IMR-90 (cell line): Measurements from ENCODE around the gene IQSEC3. TPM values are rescaled to one million over a fixed set of nuclear protein-coding genes. Genes with fewer than 3 reads are reported as not detected.

Source experiments
- ATAC-seq: fragments of 200-7000 bp; cut with Tn5 transposase; 2 replicates; pipeline ENCODE4 v1.9.1; 2020; ENCODE audit warnings: low read depth, mild to moderate bottlenecking, moderate library complexity
- BruUV-seq: library from RNA; stranded (reverse); fragments of 400-500 nt; replicated peaks from 2 replicates; lab custom pipeline; 2021; lab: Mats Ljungman, UMichigan
- CTCF ChIA-PET: fragments of 300-600 bp; formaldehyde crosslinking; extraction: SDS; loops from one replicate; lab custom pipeline; 2021; ENCODE audit warnings: antibody characterized with exemption; lab: Yijun Ruan, JAX
- POLR2A ChIA-PET: fragments of 300-600 bp; sonication (Branson Sonifier 250); formaldehyde crosslinking; loops from one replicate; lab custom pipeline; 2022; ENCODE audit warnings: antibody characterized with exemption; ENCODE audit not compliant: unreplicated experiment; lab: Charles Lee
- DNase-seq: peaks from one replicate; pipeline ENCODE4 v3.0.0; 2013
- H2AFZ ChIP-seq: replicated peaks from 2 replicates; pipeline ENCODE3; 2013; ENCODE audit warnings: low read length, mild to moderate bottlenecking; ENCODE audit not compliant: poor library complexity
- H2AK5ac ChIP-seq: 2 replicates; pipeline ENCODE4 v1.6.1; 2013; ENCODE audit warnings: low read depth, low read length, inconsistent platforms
- H2AK9ac ChIP-seq: replicated peaks from 2 replicates; pipeline ENCODE3; 2013; ENCODE audit warnings: mild to moderate bottlenecking, low read depth, low read length, moderate library complexity; ENCODE audit not compliant: poor library complexity
- H2BK120ac ChIP-seq: 2 replicates; pipeline ENCODE4 v1.6.1; 2013; ENCODE audit warnings: low read depth, low read length, inconsistent platforms
- H2BK15ac ChIP-seq: 3 replicates; pipeline ENCODE4 v1.6.1; 2013; ENCODE audit warnings: low read depth, low read length, inconsistent platforms
- H2BK20ac ChIP-seq: 2 replicates; pipeline ENCODE4 v1.6.1; 2013; ENCODE audit warnings: low read depth, mild to moderate bottlenecking, inconsistent platforms, low read length, moderate library complexity
- H2BK5ac ChIP-seq: 2 replicates; pipeline ENCODE4 v1.6.1; 2013; ENCODE audit warnings: mild to moderate bottlenecking, low read depth, low read length, inconsistent platforms; ENCODE audit not compliant: poor library complexity, severe bottlenecking
- H3K14ac ChIP-seq: replicated peaks from 2 replicates; pipeline ENCODE4 v1.6.1; 2013; ENCODE audit warnings: low read depth, low read length, inconsistent platforms
- H3K18ac ChIP-seq: 2 replicates; pipeline ENCODE4 v1.6.1; 2013; ENCODE audit warnings: low read depth, low read length, control low read depth
- H3K23ac ChIP-seq: 2 replicates; pipeline ENCODE4 v1.6.1; 2013; ENCODE audit warnings: low read depth, low read length, inconsistent platforms
- H3K27ac ChIP-seq: 2 replicates; pipeline ENCODE4 v1.5.1; 2013; ENCODE audit warnings: mild to moderate bottlenecking, control low read depth, low read length; ENCODE audit not compliant: insufficient read depth
- H3K27me3 ChIP-seq: 2 replicates; pipeline ENCODE4 v1.6.1; 2013; ENCODE audit warnings: low read length; ENCODE audit not compliant: control insufficient read depth, insufficient read depth
- H3K36me3 ChIP-seq: 2 replicates; pipeline ENCODE4 v1.6.1; 2013; ENCODE audit warnings: low read length, mixed read lengths; ENCODE audit not compliant: control insufficient read depth, insufficient read depth
- H3K4ac ChIP-seq: 2 replicates; pipeline ENCODE4 v1.6.1; 2013; ENCODE audit warnings: low read depth, low read length, inconsistent platforms
- H3K4me1 ChIP-seq: 2 replicates; pipeline ENCODE4 v1.6.1; 2013; ENCODE audit warnings: low read length, mixed read lengths; ENCODE audit not compliant: control insufficient read depth, insufficient read depth
- H3K4me2 ChIP-seq: 2 replicates; pipeline ENCODE4 v1.6.1; 2013; ENCODE audit warnings: low read depth, mild to moderate bottlenecking, control low read depth, low read length, moderate library complexity
- H3K4me3 ChIP-seq: 2 replicates; pipeline ENCODE4 v1.5.1; 2013; ENCODE audit warnings: low read depth, mild to moderate bottlenecking, control low read depth, low read length, moderate library complexity; ENCODE audit not compliant: insufficient read depth
- H3K56ac ChIP-seq: 2 replicates; pipeline ENCODE4 v1.6.1; 2013; ENCODE audit warnings: low read length, inconsistent platforms; ENCODE audit not compliant: insufficient read depth; ENCODE audit errors: extremely low read depth
- H3K79me1 ChIP-seq, 2 experiments: 2 replicates each; pipeline ENCODE4 v1.6.1; 2013; ENCODE audit warnings: low read length in 2 of 2, inconsistent platforms in 1 of 2, low read depth in 1 of 2
- H3K9ac ChIP-seq: 2 replicates; pipeline ENCODE4 v1.6.1; 2013; ENCODE audit warnings: low read depth, low read length, control low read depth
- H3K9me1 ChIP-seq: 2 replicates; pipeline ENCODE4 v1.6.1; 2013; ENCODE audit warnings: low read length, inconsistent platforms; ENCODE audit not compliant: insufficient read depth
- H3K9me3 ChIP-seq: 2 replicates; pipeline ENCODE4 v1.6.1; 2013; ENCODE audit warnings: low read length; ENCODE audit not compliant: control insufficient read depth, insufficient read depth
- H4K20me1 ChIP-seq: 2 replicates; pipeline ENCODE4 v1.6.1; 2013; ENCODE audit warnings: low read length, inconsistent platforms; ENCODE audit not compliant: insufficient read depth
- H4K5ac ChIP-seq: 2 replicates; pipeline ENCODE4 v1.6.1; 2013; ENCODE audit warnings: mild to moderate bottlenecking, low read depth, low read length, control low read depth
- H4K8ac ChIP-seq, 2 experiments: 2 replicates each; pipeline ENCODE4 v1.6.1; 2013; ENCODE audit warnings: low read depth in 2 of 2, low read length in 2 of 2, control low read depth in 1 of 2, inconsistent platforms in 1 of 2
- H4K91ac ChIP-seq: 2 replicates; pipeline ENCODE4 v1.6.1; 2013; ENCODE audit warnings: low read depth, low read length, inconsistent platforms; ENCODE audit not compliant: insufficient read depth
- BHLHE40 ChIP-seq: fragments of 150-350 bp; IDR thresholded peaks from 2 replicates; pipeline ENCODE4 v1.6.1; 2016; ENCODE audit warnings: mild to moderate bottlenecking, low read depth, low read length
- ELK1 ChIP-seq: fragments of 150-350 bp; IDR thresholded peaks from 2 replicates; pipeline ENCODE4 v1.6.1; 2016; ENCODE audit warnings: low read depth, mild to moderate bottlenecking, low read length, moderate library complexity, borderline replicate concordance
- FOS ChIP-seq: fragments of 150-350 bp; IDR thresholded peaks from 2 replicates; pipeline ENCODE4 v1.6.1; 2016; ENCODE audit warnings: low read depth, low read length
- MAZ ChIP-seq: IDR thresholded peaks from 2 replicates; pipeline ENCODE4 v1.6.1; 2012; ENCODE audit warnings: low read depth, mild to moderate bottlenecking, low read length, improper control_type of control experiment, moderate library complexity, borderline replicate concordance
- NFE2L2 ChIP-seq: fragments of 150-350 bp; IDR thresholded peaks from 2 replicates; pipeline ENCODE4 v1.6.1; 2016; ENCODE audit warnings: low read depth, mild to moderate bottlenecking, low read length
- RCOR1 ChIP-seq: IDR thresholded peaks from 2 replicates; pipeline ENCODE4 v1.6.1; 2012; ENCODE audit warnings: mild to moderate bottlenecking, low read length, improper control_type of control experiment; ENCODE audit not compliant: insufficient replicate concordance
- RFX5 ChIP-seq: IDR thresholded peaks from 2 replicates; pipeline ENCODE4 v1.8.0; 2012; ENCODE audit warnings: low read depth, mild to moderate bottlenecking, low read length, moderate library complexity
- SMC3 ChIP-seq: fragments of 150-350 bp; IDR thresholded peaks from 2 replicates; pipeline ENCODE4 v1.6.1; 2016; ENCODE audit warnings: low read depth, mild to moderate bottlenecking, antibody characterized with exemption, low read length, moderate library complexity
- WGBS, 2 experiments: methylation state at CpG; one replicate each; pipeline versions ENCODE4 v1.1.5 to v1.1.7; 2013; ENCODE audit warnings: missing lambda C conversion rate in 2 of 2; ENCODE audit not compliant: insufficient read length in 1 of 2; ENCODE audit errors: extremely low coverage in 2 of 2; 5-methylcytosine and 5-hydroxymethylcytosine counted together
- dilution Hi-C: fragments of 300-500 bp; cut with HindIII; formaldehyde crosslinking; loops from one replicate; pipeline ENCODE4 v1.14.3; 2018; ENCODE audit warnings: low sequenced_read_pairs; ENCODE audit not compliant: unreplicated experiment
- in situ Hi-C: fragments of 300-500 bp; cut with MboI; formaldehyde crosslinking; loops from 3 replicates; pipeline ENCODE4 v1.14.3; 2019; ENCODE audit warnings: low sequenced_read_pairs, inconsistent platforms, mixed read lengths
- intact Hi-C: fragments of 100-400 bp; cut with micrococcal nuclease; formaldehyde crosslinking; loops from 2 replicates; pipeline ENCODE4 v1.10.0; 2022
- polyA plus RNA-seq, 3 experiments: library from polyadenylated mRNA; depleted of rRNA; stranded (reverse); fragments of >200 nt; gene quantifications; 2 replicates each; pipeline ENCODE4 v1.2.3, GENCODE V29; 2012; ENCODE audit warnings: low replicate concordance in 1 of 3
- total RNA-seq: library from RNA; depleted of rRNA; stranded (reverse); fragments of >200 nt; gene quantifications from 2 replicates; pipeline ENCODE4 v1.2.3, GENCODE V29; 2012

The IQSEC3 gene
- total and polyA plus RNA-seq, 2 of the 4 experiments (the other 2 are of a cell fraction), result 0.10 TPM; not detected in 1

GRCh38 chr12:182381-182892 lies 115.9 kb downstream of the IQSEC3 start:
- intact Hi-C loops (no loop called here), dilution Hi-C loops (no loop called here), in situ Hi-C loops (no loop called here)
- peak overlapping the region; percentile 48; the same call in 1 of the 2 replicates for H3K23ac ChIP-seq
- H3K56ac ChIP-seq, result no peak overlapping the region
- H4K91ac ChIP-seq, result peak overlapping the region; percentile 86
- peaks cover 16% of the 10 kb centered on the region for H3K4me1 ChIP-seq
- H3K4me3 ChIP-seq, result no peak overlapping the region
- 0 out of 2 replicates have a peak overlapping the region, but pooled peaks have one; percentile 1 for H3K9ac ChIP-seq
- no CpG with 5 or more reads among the region's 10 CpGs for WGBS, 2 experiments
- peak overlapping the region; percentile 89 for H2BK5ac ChIP-seq
- peaks cover 0 to 7% of the 10 kb centered on the region in 2 experiments; a peak in 1 of 4 replicates for H3K79me1 ChIP-seq
- H3K4me2 ChIP-seq, result peak overlapping the region; percentile 52
- ChIA-PET POLR2A (no interaction called here), CTCF (no interaction called here)
- peak overlapping the region; percentile 90 for H2AK9ac ChIP-seq
- peak overlapping the region; percentile 5; the same call in 1 of the 2 replicates for H3K27ac ChIP-seq
- TF ChIP-seq NFE2L2 (peak; percentile 24; the same call in 1 of the 2 replicates), RCOR1 (no peak), SMC3 (no peak), MAZ (peak; percentile 82), FOS (peak; percentile 89), ELK1 (no peak), BHLHE40 (0 out of 2 replicates have a peak, but pooled peaks have one; percentile 5), RFX5 (no peak)
- peak overlapping the region in 1 of 2 experiments; percentile 92; a peak in 2 of 4 replicates for H4K8ac ChIP-seq
- no peaks in the 10 kb centered on the region for H4K20me1 ChIP-seq
- H3K14ac ChIP-seq, result peak overlapping the region; percentile 94
- peak overlapping the region; percentile 94 for H2AFZ ChIP-seq
- H3K36me3 ChIP-seq, result no peaks in the 10 kb centered on the region
- H2BK20ac ChIP-seq, result peak overlapping the region; percentile 92
- H3K27me3 ChIP-seq, result no peaks in the 10 kb centered on the region
- peak overlapping the region; percentile 26; the same call in 1 of the 2 replicates for H3K18ac ChIP-seq
- H2BK120ac ChIP-seq, result peak overlapping the region; percentile 59
- BruUV-seq, result no TSS peak
- H2BK15ac ChIP-seq, result peak overlapping the region; percentile 64; the same call in 2 of the 3 replicates
- H3K4ac ChIP-seq, result peak overlapping the region; percentile 92
- peak; percentile 93 for DNase-seq
- H2AK5ac ChIP-seq, result peak overlapping the region; percentile 8
- peak overlapping the region; percentile 68; the same call in 1 of the 2 replicates for H4K5ac ChIP-seq
- H3K9me3 ChIP-seq, result no peaks in the 10 kb centered on the region
- peaks cover 21% of the 10 kb centered on the region for H3K9me1 ChIP-seq
- ATAC-seq, result peak; percentile 98
